ENCODE data around the gene ZNF480.
"Not testable (repeated sequence)": the region's sequence is repeated elsewhere in the genome, so short reads cannot be mapped to it uniquely, and the experiment has no call there.

Gene ZNF480

GRCh38 chr19:52296773-52297600 lies at the start of gene ZNF480:
ZNF480 (plus strand) TSS chr19:52297169; CDS start chr19:52300413, 3,244 bp downstream.
- peak; percentile 49 to 53 for DNase-seq (ENCODE audit: low read depth in 2 of 2)

GRCh38 chr19:52248241-52248640 lies 48.7 kb upstream of the ZNF480 start:
- DNase-seq (ENCODE audit: low read depth in 2 of 2), result no peak

- no peak for DNase-seq (ENCODE audit: low read depth in 2 of 2)
Measured at GRCh38 chr19:52258426-52258825, 38.5 kb upstream of the ZNF480 start.

- not testable (repeated sequence) for DNase-seq (ENCODE audit: low read depth in 2 of 2)
Measured at GRCh38 chr19:52265556-52265955, 31.4 kb upstream of the ZNF480 start.

- peak; percentile 88 to 89 for DNase-seq (ENCODE audit: low read depth in 2 of 2)
Measured at GRCh38 chr19:52269338-52270261, 27.4 kb upstream of the ZNF480 start, which contains the start of gene ZNF766. ZNF766 (plus strand) TSS chr19:52269587; CDS start chr19:52269614, 27 bp downstream.

GRCh38 chr19:52270266-52270885 lies 26.6 kb upstream of the ZNF480 start:
- peak in 1 of 2 experiments; percentile 1 for DNase-seq (ENCODE audit: low read depth in 2 of 2)

- DNase-seq (ENCODE audit: low read depth in 2 of 2), result no peak
Measured at GRCh38 chr19:52273301-52273700, 23.7 kb upstream of the ZNF480 start.

- no peak for DNase-seq (ENCODE audit: low read depth in 2 of 2)
Measured at GRCh38 chr19:52274191-52274590, 22.8 kb upstream of the ZNF480 start.

- no peak for DNase-seq (ENCODE audit: low read depth in 2 of 2)
Measured at GRCh38 chr19:52275988-52276387, 21.0 kb upstream of the ZNF480 start.

- DNase-seq (ENCODE audit: low read depth in 2 of 2), result no peak
Measured at GRCh38 chr19:52277471-52277870, 19.5 kb upstream of the ZNF480 start.

GRCh38 chr19:52286256-52286655 lies 10.7 kb upstream of the ZNF480 start:
- DNase-seq (ENCODE audit: low read depth in 2 of 2), result no peak

- DNase-seq (ENCODE audit: low read depth in 2 of 2), result no peak
Measured at GRCh38 chr19:52291781-52292180, 5.2 kb upstream of the ZNF480 start.

GRCh38 chr19:52292946-52293345 lies 4.0 kb upstream of the ZNF480 start:
- not testable (repeated sequence) for DNase-seq (ENCODE audit: low read depth in 2 of 2)

GRCh38 chr19:52296400-52296772 lies 583 bp upstream of the ZNF480 start:
- DNase-seq (ENCODE audit: low read depth in 2 of 2), result no peak

GRCh38 chr19:52297601-52298364 lies 814 bp downstream of the ZNF480 start:
- no peak for DNase-seq (ENCODE audit: low read depth in 2 of 2)

GRCh38 chr19:52307275-52307674 lies 10.3 kb downstream of the ZNF480 start:
- DNase-seq (ENCODE audit: low read depth in 2 of 2), result no peak

- DNase-seq (ENCODE audit: low read depth in 2 of 2), result no peak
Measured at GRCh38 chr19:52322429-52322828, 25.5 kb downstream of the ZNF480 start.

- no peak for DNase-seq (ENCODE audit: low read depth in 2 of 2)
Measured at GRCh38 chr19:52331757-52332156, 34.8 kb downstream of the ZNF480 start.

GRCh38 chr19:52335768-52336116 lies 38.8 kb downstream of the ZNF480 start:
- no peak for DNase-seq (ENCODE audit: low read depth in 2 of 2)

- peak; percentile 67 to 68 for DNase-seq (ENCODE audit: low read depth in 2 of 2)
Measured at GRCh38 chr19:52336117-52336790, 39.3 kb downstream of the ZNF480 start, which contains the start of gene ZNF610. ZNF610 (plus strand) TSS chr19:52336243; CDS start chr19:52349173, 12,930 bp downstream.

Data from fibroblast of skin of left quadriceps (primary cell).